ENCODE results near the gene TUBGCP2. TPM values are rescaled to one million over a fixed set of nuclear protein-coding genes. Genes with fewer than 3 reads are reported as not detected.

TUBGCP2 gene
- total RNA-seq, 1 experiment from 2014 or later: 52.4 TPM

- Histone ChIP-seq H3K9me3 (ENCODE audit: control insufficient read depth, low read depth, low read length) (no peaks in the 10 kb centered on the region), H2BK120ac (ENCODE audit: low read depth, low read length, poor library complexity, severe bottlenecking) (no peak overlapping the region), H3K79me1 (ENCODE audit: insufficient read depth, low read depth, low read length, poor library complexity, severe bottlenecking) (no peaks in the 10 kb centered on the region), H3K4me2 (ENCODE audit: insufficient read depth, insufficient read length, low read length) (no peak overlapping the region), H2BK12ac (ENCODE audit: insufficient read length, low read depth, low read length) (no peak overlapping the region), H3K27me3 (ENCODE audit: insufficient read depth, low read length) (no peaks in the 10 kb centered on the region), H2AFZ (ENCODE audit: low read length) (no peak overlapping the region), H4K91ac (ENCODE audit: insufficient read length, low read depth, low read length) (no peak overlapping the region), H3K23ac (ENCODE audit: insufficient read length, low read depth, low read length) (no peak overlapping the region), H3K14ac (ENCODE audit: insufficient read depth, low read length) (no peak overlapping the region; the same call in 1 of the 2 replicates), H3K79me2 (ENCODE audit: insufficient read depth, low read length) (no peaks in the 10 kb centered on the region), H3K27ac (ENCODE audit: insufficient read length, low read depth, low read length) (no peak overlapping the region), H3K18ac (ENCODE audit: insufficient read length, low read depth, low read length) (no peak overlapping the region), H3K23me2 (ENCODE audit: insufficient read length, low read depth, low read length, poor library complexity, severe bottlenecking) (no peaks in the 10 kb centered on the region), H4K20me1 (ENCODE audit: control insufficient read depth, insufficient read depth, insufficient read length) (no peaks in the 10 kb centered on the region), H3K9ac (ENCODE audit: extremely low read depth, insufficient read length, low read length) (no peak overlapping the region), H3T11ph (ENCODE audit: low read length) (no peak overlapping the region), H3K56ac (ENCODE audit: insufficient read length, low read depth, low read length) (no peak overlapping the region), H2AK5ac (ENCODE audit: insufficient read length, low read length) (no peak overlapping the region), H2BK20ac (ENCODE audit: low read depth, low read length, poor library complexity, severe bottlenecking) (no peak overlapping the region), H2BK5ac (ENCODE audit: insufficient read length, low read length) (no peak overlapping the region), H3K4me1 (ENCODE audit: insufficient read depth, low read length) (no peaks in the 10 kb centered on the region), H4K8ac (replicated peaks; ENCODE audit: insufficient read length, low read depth, low read length) (no peak overlapping the region), H3K4ac (ENCODE audit: low read depth, low read length) (no peak overlapping the region), H4K5ac (ENCODE audit: insufficient read length, low read depth, low read length) (no peak overlapping the region), H2BK15ac (ENCODE audit: low read depth, low read length) (no peak overlapping the region)
- H3K36me3 Mint-ChIP-seq (ENCODE audit: insufficient read depth in 1 of 3, low read depth in 3 of 3): no peaks in the 10 kb centered on the region
- H3K27ac Mint-ChIP-seq: no peak overlapping the region
- no peak for DNase-seq
- H3K27me3 Mint-ChIP-seq (ENCODE audit: low read depth): peaks cover 8% of the 10 kb centered on the region
- H3K4me3 Mint-ChIP-seq: no peak overlapping the region
- TF ChIP-seq, protein P1, sequence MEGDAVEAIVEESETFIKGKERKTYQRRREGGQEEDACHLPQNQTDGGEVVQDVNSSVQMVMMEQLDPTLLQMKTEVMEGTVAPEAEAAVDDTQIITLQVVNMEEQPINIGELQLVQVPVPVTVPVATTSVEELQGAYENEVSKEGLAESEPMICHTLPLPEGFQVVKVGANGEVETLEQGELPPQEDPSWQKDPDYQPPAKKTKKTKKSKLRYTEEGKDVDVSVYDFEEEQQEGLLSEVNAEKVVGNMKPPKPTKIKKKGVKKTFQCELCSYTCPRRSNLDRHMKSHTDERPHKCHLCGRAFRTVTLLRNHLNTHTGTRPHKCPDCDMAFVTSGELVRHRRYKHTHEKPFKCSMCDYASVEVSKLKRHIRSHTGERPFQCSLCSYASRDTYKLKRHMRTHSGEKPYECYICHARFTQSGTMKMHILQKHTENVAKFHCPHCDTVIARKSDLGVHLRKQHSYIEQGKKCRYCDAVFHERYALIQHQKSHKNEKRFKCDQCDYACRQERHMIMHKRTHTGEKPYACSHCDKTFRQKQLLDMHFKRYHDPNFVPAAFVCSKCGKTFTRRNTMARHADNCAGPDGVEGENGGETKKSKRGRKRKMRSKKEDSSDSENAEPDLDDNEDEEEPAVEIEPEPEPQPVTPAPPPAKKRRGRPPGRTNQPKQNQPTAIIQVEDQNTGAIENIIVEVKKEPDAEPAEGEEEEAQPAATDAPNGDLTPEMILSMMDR (conservative IDR thresholded peaks at IDR 0.05): no peak
- H3K4me1 Mint-ChIP-seq: peaks cover 23 to 31% of the 10 kb centered on the region in 2 experiments
- H3K9me3 Mint-ChIP-seq: no peaks in the 10 kb centered on the region; a peak in 2 of 5 replicates
- no CpG with 5 or more reads among the region's 36 CpGs for WGBS (ENCODE audit: extremely low coverage, insufficient read length, low lambda C conversion rate)
Measured at GRCh38 chr10:133247681-133248333, 60.9 kb downstream of the TUBGCP2 start.

All from H9 (cell line).